GM13977 (cell line): ENCODE results near the gene HOMER1.

Source experiments
- DNase-seq: peaks from one replicate; pipeline ENCODE4 v3.0.0; 2012; ENCODE audit warnings: low spot score
- CTCF ChIP-seq: IDR thresholded peaks from 2 replicates; pipeline ENCODE4 v1.5.1; 2012; ENCODE audit warnings: mild to moderate bottlenecking, control low read depth; ENCODE audit not compliant: insufficient read depth; ENCODE audit errors: extremely low read depth, missing control alignments
- in situ Hi-C: fragments of 300-500 bp; cut with MboI; formaldehyde crosslinking; loops from one replicate; pipeline ENCODE4 v1.12.0; 2022; ENCODE audit warnings: low sequenced_read_pairs, low pct_unique_long_range_greater_than_20kb, mixed read lengths, inconsistent platforms; ENCODE audit not compliant: unreplicated experiment

The HOMER1 gene

GRCh38 chr5:79513704-79514390, at the start of gene HOMER1:
TSS of gene HOMER1 (minus strand) at chr5:79514134. CDS start at chr5:79512774, 1,360 bp downstream.
- peak; percentile 89 for DNase-seq
- TF ChIP-seq CTCF, result peak; percentile 25
- in situ Hi-C loops, result no loop called here

- in situ Hi-C loops, result no loop called here
- TF ChIP-seq CTCF, result no peak
- no peak for DNase-seq
Measured at GRCh38 chr5:79563247-79563590, 49.3 kb upstream of the HOMER1 start.

- no peak for TF ChIP-seq CTCF
- DNase-seq, result no peak
- in situ Hi-C loops, result no loop called here
Measured at GRCh38 chr5:79562351-79563246, 48.7 kb upstream of the HOMER1 start.

DNA sequence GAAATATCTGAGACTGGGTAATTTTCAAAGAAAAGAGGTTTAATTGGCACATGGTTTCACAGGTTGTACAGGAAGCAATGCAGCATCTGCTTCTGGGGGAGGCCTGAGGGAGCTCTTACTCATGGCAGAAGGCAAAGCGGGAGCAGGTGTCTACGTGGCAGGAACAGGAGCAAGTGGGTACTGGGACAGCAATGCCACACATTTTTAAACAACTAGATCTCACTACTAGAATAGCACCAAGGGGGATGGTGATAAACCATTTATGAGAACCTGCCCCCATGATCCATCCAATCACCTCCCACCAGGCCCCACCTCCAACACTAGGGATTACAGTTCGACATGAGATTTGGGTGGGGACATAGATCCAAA, 47.6 kb upstream of the HOMER1 start:
- TF ChIP-seq CTCF, result no peak
- in situ Hi-C loops, result no loop called here
- no peak for DNase-seq

DNA sequence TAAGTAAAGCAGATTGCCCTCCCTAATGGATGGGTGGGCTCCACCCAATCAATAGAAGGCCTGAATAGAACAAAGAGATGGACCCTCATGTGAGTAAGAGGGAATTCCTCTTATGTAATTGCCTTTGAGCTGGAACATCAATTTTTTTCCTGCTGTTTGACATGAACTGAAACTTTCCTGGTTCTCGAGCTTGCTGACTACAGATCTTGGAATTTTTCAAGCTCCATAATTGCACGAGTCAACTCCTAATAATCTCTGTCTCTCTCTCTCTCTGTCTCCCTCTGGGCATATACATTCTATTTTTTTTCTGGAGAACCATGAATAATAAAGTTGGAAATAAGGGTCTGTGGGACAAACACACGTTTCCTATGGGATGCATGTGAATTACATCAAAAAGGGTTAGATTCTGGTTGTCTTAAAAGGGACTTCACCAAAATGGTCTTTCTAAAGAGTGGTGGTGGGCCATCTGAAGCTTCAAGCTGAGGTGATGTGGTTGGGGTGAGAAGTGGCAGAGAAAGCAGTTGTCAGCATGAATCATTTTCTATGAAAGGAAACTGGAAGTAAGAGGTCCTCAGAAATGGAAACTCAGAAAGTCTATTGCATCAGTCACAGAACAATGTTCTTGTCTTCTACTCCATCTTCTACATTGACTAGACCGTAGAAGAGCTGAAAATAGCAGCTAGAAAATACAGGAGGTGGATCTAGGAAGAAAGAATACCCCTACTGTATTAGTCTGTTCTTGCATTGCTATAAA, 47.0 kb upstream of the HOMER1 start:
- in situ Hi-C loops, result no loop called here
- TF ChIP-seq CTCF, result no peak
- peak; percentile 69 for DNase-seq

GRCh38 chr5:79555418-79555817, 41.5 kb upstream of the HOMER1 start:
- in situ Hi-C loops, result no loop called here
- no peak for TF ChIP-seq CTCF
- DNase-seq, result no peak
